ENCODE measurements around the gene LMAN2L.
A peak's percentile ranks its signal among the peaks of the same experiment; 100 is the strongest.

The LMAN2L gene

DNA sequence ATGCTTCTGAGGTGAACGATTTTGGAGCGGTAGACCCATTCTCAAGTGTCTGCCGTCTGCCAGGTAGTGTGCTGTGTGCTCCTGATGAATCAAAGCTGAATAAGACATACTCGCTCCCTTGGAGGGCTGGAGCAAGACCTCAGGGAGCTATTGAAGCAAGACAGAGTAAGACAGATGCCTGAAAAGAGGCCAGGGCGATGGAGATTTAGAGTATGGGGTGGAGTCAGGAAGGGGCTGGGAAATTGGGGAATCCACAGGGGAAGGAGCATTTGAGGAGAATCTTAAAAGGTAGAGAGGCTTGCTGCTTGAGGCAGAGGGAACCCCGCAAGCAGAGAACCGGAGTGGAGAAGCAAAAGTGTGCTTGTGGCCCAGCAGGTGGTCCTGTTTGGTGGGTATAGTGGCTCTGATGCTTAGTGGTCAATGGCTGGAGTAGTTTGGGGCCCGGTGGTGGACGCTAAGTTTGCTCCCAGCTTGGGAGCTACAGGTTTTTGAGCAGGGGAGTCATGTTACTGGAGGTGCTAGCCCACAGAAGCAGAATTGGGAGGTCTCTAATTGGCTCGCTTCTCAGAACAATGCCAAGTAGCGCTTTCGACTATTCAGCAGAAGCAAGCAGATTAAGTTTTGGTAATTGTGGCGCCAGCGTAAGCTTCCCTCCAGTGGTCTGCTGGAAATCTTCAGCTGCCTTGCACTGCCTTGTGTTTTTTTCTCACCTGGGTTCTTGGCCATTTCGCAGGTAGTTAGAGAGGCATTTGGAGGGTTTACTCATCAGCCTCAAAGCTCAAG is 22.9 kb upstream of the LMAN2L start:
- no peak for DNase-seq
- in situ Hi-C loops (cut with HindIII; ENCODE audit: low pct_ligation_motif_present, low pct_unique_long_range_greater_than_20kb, low sequenced_read_pairs) = no loop called here

DNA sequence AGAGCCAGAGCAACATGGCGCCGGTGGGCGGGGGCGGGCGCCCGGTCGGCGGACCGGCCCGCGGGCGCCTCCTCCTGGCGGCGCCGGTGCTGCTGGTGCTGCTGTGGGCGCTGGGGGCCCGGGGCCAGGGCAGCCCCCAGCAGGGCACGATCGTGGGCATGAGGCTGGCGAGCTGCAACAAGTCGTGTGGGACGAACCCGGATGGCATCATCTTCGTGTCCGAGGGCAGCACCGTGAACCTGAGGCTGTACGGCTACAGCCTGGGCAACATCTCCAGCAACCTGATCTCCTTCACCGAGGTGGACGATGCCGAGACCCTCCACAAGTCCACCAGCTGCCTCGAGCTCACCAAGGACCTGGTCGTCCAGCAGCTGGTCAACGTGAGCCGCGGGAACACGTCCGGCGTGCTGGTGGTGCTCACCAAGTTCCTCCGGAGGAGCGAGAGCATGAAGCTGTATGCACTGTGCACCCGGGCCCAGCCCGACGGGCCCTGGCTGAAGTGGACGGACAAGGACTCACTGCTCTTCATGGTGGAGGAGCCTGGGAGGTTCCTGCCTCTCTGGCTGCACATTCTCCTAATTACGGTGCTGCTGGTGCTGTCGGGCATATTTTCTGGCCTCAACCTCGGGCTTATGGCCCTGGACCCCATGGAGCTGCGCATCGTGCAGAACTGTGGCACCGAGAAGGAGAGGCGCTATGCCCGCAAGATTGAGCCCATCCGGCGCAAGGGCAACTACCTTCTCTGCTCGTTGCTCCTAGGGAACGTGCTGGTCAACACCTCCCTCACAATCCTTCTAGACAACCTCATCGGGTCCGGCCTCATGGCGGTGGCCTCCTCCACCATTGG is 21.3 kb upstream of the LMAN2L start:
- peak; percentile 30 for DNase-seq

DNA sequence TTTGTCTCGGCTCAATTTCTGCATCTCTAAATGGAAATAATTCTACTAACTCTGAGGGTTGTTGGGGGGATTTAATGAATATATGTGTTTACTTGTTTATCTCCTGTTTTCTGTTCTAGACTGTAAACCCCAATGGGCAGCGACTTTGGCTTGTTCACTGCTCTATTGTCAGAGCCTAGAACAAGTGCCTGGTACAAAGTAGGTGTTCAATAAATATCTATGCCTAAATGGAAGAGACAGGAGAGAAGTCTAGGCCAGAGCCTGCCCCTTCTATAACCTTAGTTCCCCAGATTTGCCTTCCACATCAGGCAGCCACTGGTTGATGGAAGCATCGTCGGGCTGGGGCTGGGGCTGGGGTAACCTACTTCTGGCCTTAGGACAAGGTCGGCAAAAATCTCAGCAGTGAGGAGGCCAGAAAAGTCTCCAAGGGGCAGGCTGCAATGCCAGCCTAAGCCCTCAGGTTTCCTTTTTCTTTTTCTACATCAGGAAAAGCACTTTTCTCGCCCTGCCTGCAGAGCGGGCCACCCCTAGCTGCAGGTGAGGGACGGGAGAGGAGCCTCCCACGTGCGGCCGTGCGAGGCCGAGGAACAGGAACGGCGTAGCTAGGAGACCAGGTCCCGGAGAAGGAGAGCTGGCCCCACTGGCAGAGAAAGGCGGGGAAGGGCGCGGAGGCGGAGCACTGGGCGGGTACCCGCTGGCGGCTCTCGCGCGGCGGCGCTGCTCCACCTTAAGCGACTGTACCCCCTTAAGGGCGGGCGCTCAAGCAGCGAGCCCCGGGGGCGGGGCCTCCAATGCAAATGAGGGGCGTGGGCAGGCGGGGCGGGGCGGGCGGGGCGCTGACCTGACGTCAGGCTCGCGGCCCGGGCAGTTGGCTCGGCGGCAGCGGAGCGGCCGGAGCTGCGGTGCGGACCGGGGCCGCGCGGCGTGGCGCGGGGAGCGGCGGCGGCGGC is 20.4 kb upstream of the LMAN2L start, which contains the start of gene CNNM4:
Gene CNNM4 (plus strand): TSS at position 867 of the 950 bp plus-strand sequence. CDS start 98 bp downstream, outside the sequence.
- in situ Hi-C loops (cut with HindIII; ENCODE audit: low pct_ligation_motif_present, low pct_unique_long_range_greater_than_20kb, low sequenced_read_pairs) = no loop called here
- peak; percentile 95 for DNase-seq

More for the DNA sequence above, 21.3 kb upstream of the LMAN2L start:
- in situ Hi-C loops (cut with HindIII; ENCODE audit: low pct_ligation_motif_present, low pct_unique_long_range_greater_than_20kb, low sequenced_read_pairs) = no loop called here

DNA sequence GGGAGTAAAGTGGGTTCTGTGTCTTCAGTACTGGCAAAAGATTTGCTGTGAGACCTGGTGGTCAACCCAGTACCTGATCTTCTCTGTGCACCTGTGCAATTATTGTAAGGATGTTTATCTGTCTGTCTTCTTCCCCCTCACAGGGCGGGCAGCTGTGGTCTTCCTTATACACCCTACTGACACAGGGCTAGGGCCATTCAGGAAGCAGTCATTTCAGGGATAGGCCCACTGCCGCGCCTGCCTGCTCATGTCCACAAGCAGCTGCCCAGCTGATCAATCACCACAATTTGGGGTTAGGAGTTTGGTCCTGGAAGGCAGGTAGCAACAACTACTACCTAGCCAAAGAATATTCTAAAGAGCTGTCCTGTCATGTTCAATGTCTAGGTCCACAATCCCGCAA is 19.7 kb upstream of the LMAN2L start:
- in situ Hi-C loops (cut with HindIII; ENCODE audit: low pct_ligation_motif_present, low pct_unique_long_range_greater_than_20kb, low sequenced_read_pairs) = no loop called here
- no peak for DNase-seq

DNA sequence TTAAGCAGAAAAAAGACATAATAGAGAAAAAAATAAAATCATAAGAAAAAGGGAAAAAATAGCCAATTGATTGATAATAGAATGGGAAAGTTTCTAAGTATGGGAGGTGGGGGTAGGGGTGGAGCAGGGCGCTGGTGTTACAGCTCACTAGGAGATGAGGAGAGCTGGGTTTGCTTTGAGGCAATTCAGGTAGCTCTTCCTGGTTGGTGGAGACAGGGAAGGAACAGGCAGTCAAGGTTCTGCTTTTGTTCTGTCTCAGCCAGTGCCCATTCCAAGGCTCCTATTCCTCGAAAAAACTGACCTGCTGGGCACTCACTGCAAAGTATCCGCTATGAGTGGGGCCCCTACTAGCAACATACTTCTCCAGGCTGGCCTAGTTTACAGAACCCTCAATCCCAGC is 19.1 kb upstream of the LMAN2L start:
- no peak for DNase-seq
- in situ Hi-C loops (cut with HindIII; ENCODE audit: low pct_ligation_motif_present, low pct_unique_long_range_greater_than_20kb, low sequenced_read_pairs) = no loop called here

DNA sequence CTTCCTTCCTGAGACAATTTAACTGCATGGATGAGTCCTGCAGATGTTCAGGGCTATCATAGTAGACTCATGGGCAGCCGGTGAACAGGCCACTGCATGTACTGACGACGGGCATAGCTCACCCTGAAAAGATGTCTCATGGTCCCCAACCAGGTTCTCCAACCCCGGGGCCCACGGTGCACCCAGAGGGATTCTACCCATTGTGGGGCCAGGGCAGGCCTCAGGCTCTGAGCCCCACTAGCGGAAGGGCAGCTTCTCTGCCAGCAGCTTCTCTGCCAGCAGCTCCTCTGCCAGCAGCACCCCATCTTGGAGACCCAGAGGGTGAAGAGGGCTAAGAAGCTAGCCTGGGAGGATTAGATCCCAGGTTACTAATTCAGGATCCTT is 17.6 kb upstream of the LMAN2L start:
- DNase-seq = no peak
- in situ Hi-C loops (cut with HindIII; ENCODE audit: low pct_ligation_motif_present, low pct_unique_long_range_greater_than_20kb, low sequenced_read_pairs) = no loop called here

DNA sequence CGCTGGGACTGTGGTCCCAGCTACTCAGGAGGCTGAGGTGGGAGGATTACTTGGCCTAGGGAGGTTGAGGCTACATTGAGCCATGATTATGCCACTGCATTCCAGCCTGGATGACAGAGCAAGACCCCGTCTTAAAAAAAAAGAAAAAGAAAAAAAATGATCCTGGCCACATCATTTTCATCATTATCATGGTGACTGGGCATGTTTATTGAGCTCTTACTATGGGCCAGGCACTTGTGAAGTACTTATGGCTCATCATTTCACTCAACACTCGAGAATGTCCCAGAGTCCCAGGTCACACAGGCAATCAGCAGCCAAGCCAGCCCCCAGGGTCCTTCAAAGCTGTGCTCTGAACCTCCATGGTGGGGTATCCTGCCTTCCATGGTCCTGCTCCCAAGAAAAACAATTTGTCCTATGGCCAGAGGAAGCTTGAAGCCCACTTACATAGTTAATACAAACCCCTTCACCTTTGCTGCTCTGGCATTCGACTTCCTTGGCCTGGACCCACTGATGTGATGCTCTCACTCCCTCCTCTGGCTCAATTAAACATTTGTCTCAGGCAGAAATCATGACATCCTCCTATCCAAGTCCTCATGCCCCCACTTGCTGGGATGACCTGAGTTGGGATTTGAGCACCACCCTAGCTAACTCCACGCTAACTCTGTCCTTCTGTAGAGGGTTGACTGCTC is 17.1 kb upstream of the LMAN2L start:
- no peak for DNase-seq
- in situ Hi-C loops (cut with HindIII; ENCODE audit: low pct_ligation_motif_present, low pct_unique_long_range_greater_than_20kb, low sequenced_read_pairs) = no loop called here

DNA sequence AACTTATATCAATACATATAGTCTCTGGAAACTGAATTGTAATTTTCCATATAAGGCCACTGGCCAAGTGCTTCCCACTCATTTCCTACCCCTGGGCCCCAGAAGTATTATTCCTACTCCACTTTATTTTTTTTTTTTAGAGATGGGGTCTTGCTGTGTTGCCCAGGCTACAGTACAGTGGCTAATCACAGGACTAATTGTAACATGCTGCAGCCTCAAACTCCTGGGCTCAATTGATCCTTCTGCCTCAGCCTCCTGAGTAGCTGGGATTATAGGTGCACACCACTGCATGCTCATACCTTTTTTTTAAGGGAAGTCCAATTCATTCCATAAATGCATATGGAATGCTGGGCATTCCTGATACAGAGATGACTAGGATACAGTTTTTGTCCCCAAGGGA is 14.5 kb upstream of the LMAN2L start:
- in situ Hi-C loops (cut with HindIII; ENCODE audit: low pct_ligation_motif_present, low pct_unique_long_range_greater_than_20kb, low sequenced_read_pairs) = no loop called here

DNA sequence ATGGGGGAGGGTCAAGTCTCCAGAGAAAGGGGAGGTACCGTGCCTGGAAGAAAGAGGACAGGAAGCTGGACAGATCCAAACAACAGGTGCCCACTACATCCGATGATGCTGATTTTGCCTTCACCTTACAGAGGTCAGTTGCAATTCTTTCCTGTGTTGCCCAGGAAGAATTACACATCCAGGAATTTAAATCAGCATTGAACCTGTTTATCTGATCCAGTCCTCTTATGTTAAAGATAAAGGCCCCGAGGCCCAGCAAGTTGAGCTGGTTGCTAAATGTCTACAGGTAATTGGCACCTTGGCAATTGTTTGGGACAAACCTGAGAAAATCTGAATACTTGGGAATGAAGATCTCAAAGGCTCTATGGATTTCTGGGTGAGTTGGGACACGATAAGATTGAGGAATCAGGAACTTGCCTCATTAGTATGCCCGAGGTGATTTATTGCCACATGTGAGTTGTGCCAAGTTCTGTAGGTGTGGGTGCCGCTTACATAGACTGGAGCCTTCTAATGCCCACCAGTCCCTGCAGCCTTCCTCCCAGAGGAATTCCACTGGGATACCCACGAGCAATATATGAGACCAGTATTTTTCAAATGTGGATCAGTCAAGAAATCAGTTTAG is 13.9 kb upstream of the LMAN2L start:
- in situ Hi-C loops (cut with HindIII; ENCODE audit: low pct_ligation_motif_present, low pct_unique_long_range_greater_than_20kb, low sequenced_read_pairs) = no loop called here
- DNase-seq = no peak

More for the DNA sequence above, 14.5 kb upstream of the LMAN2L start:
- no peak for DNase-seq

DNA sequence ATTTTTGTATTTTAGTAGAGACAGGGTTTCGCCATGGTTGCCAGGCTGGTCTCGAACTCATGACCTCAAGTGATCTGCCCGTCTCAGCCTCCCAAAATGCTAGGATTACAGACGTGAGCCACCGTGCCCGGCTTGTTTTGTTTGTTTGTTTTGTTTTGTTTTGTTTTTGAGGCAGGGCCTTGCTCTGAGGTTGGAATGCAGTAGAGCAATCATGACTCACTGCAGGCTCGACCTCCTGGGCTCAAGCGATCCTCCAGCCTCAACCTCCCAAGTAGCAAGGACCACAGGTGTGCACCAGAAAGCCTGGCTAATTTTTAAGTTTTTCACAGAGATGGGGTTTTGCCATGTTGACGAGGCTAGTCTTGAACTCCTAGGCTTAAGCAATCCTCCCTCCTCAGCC is 11.9 kb upstream of the LMAN2L start:
- DNase-seq = no peak
- in situ Hi-C loops (cut with HindIII; ENCODE audit: low pct_ligation_motif_present, low pct_unique_long_range_greater_than_20kb, low sequenced_read_pairs) = no loop called here

DNA sequence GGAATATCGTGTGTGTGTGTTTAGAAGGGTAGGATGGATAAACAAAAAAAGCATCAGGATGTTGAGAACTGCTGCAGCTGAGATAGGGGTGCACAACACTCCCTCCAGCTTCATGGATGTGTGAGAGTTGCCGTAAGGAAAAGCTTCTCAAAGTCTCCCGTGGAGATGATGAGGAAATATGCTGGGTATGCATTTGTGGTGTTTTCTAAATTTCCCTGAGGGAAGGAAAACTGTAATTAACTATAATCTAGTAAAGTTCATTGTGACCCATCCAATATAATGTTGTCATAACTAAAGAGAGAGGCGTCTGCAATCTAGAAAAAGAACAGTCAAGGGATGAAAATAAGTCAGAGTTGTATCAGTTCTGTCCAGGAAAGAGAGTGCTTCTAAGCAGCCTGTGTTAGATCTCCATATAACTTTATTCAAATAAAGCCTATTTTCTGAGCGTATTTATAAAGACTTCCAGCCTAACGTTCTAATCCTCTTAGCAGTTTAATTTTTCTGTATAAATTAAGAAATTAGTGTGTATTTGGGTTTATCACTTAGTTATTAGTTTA is 7.3 kb upstream of the LMAN2L start:
- no peak for DNase-seq
- in situ Hi-C loops (cut with HindIII; ENCODE audit: low pct_ligation_motif_present, low pct_unique_long_range_greater_than_20kb, low sequenced_read_pairs) = no loop called here

DNA sequence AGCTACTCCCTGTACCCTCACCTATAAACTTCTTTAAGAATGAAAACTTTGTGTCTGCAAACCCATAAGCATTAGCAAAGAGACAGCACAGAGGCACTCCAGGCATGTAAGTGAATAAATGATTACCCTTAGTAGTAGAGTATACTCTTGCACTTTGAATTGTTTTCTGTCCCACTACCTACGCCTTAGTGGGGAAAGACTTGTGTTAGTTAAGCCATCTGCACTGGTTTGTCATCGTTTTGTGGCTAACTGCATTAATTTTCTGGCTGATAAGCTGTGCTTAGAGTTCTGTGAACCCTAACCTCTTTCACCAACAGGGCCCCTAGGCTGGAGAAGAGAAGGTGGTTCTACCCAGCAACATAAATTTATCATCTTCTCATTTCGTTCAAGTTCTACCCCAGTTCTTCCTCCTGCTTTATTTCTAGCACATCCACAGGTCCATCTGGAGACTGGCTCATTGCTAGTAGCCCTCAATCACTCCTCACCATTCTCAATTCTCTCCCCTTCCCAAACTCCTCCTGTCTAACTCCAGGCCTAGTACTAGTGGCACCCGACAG is 710 bp downstream of the LMAN2L start:
- in situ Hi-C loops (cut with HindIII; ENCODE audit: low pct_ligation_motif_present, low pct_unique_long_range_greater_than_20kb, low sequenced_read_pairs) = no loop called here
- DNase-seq = no peak

DNA sequence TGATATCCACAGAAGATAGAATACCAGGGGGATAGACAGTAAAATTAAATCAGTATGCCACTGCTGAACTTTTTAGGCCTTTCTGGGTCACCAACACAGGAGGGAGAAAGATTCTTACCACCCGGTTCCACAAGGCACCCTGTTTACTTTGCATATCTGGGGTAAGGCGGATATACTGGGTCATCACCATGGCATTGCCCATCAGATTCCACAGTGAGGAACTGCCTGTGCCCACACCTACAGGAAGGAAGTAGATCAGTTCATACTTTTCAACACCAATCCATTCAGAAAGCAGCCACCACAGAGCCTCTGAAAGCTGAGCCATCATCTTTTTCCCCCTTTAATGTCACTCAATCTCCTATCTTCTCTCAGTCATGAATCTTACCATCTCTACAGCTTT is 2.0 kb downstream of the LMAN2L start:
- in situ Hi-C loops (cut with HindIII; ENCODE audit: low pct_ligation_motif_present, low pct_unique_long_range_greater_than_20kb, low sequenced_read_pairs) = no loop called here
- DNase-seq = no peak

DNA sequence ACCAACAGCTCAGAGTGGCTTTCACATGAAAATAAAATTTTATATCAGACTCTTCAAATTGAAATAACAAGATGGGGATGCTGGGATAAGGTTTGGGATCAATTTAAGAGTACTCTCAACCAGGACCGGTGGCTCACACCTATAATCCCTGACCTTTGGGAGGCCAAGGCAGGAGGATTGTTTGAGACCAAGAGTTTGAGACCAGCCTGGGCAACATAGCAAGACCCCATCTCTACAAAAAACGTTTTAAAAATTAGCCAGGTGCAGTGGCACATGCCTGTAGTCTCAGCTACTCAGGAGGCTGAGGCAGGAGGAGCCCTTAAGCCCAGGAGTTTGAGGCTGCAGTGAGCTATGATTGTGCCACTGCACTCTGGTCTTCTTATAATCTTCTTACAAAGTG is 2.6 kb downstream of the LMAN2L start:
- DNase-seq = no peak
- in situ Hi-C loops (cut with HindIII; ENCODE audit: low pct_ligation_motif_present, low pct_unique_long_range_greater_than_20kb, low sequenced_read_pairs) = no loop called here

DNA sequence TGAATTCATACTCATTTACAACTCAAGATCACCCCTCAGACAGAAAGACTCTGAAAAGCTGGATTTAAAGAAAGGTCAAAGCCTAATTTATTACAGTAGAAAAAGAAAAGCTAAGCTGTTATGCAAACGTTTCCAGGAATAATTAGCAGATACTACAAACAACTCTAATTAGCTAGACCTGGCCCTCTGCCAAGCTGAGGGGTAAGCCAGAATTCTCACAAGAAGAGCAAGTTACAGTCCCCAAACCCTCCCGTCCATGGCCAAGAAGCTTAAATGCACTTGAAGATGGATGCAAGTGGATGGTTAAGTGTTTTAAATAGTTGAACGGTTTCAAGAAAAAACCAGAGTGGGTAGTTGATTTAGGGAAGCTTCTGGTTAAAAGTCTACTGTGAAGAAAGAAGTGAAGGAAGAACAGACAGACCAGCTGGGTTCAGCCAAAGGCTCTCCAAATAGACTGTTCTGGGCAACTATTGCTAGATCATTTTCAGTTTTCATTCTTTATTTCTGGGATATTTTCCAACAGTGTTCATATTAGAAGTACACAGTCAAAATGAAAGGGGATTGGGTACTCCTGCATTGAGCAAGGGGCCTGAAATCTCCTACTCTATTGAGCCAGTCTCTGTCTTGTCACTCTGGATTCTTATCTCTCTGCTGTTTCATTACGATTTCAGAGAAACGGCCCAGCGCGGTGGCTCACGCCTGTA is 4.8 kb downstream of the LMAN2L start:
- DNase-seq = no peak
- in situ Hi-C loops (cut with HindIII; ENCODE audit: low pct_ligation_motif_present, low pct_unique_long_range_greater_than_20kb, low sequenced_read_pairs) = no loop called here

DNA sequence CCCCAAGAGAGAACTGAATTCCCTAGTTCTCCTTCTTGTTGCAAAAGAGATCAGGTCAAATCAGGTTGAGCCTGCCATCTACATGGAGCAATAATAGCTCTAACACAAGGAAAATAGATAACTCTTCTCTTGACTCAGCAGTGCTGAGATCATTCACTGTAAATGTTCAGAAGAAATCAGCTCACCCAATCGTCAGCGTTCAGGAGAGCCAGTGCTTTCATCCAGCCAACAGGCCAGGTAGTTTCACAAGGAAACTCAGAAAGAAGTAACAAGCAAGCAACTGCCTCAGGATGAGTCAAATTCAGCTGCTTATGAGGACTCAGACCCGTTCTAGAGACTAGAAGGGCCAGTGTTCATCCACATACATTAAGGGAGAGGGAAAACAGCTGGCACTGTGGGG is 5.9 kb downstream of the LMAN2L start:
- DNase-seq = no peak
- in situ Hi-C loops (cut with HindIII; ENCODE audit: low pct_ligation_motif_present, low pct_unique_long_range_greater_than_20kb, low sequenced_read_pairs) = no loop called here

DNA sequence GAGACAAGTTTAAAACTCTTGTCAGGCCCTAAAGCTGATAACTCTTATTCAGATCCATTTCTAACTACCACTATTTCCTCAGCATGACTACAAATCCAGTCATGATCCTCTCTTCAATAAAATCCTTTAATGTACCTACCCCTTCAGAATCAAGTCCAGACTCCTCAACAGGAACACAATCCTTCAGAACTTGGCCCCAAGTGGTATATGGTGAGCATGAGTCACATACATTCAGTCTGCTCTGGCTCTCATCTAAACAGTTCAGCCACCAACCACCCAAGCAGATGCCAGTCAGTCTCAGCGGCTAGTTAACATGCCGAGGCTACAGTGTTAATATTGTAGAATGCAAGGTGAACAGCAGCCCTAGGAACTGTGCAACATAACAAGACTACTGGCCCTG is 9.7 kb downstream of the LMAN2L start:
- in situ Hi-C loops (cut with HindIII; ENCODE audit: low pct_ligation_motif_present, low pct_unique_long_range_greater_than_20kb, low sequenced_read_pairs) = no loop called here
- no peak for DNase-seq

Measured in ACHN (cell line).